ENCODE results near the gene NR3C1.

The NR3C1 gene

DNA sequence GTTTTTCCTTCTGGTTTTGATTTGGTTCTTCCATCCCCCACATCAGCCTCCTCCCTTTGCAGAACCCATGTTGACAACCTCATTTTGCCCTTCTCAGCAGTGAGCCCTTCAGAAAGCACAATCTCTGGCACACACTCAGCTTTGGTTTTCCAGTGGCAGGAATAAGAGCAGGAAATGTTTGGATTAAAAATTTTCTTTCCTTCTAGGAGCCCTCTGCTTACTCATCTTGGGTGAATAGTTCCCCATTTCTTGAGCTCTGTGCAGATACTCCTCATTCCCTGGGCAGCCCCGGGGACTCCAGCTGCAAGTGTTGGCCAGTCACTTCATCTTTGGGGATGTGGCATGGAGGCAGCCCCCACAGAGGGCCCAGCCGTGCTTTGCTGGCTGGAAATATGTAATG is 170.5 kb downstream of the NR3C1 start:
- Histone ChIP-seq H2AFZ (ENCODE audit: low read length) (no peak overlapping the region), H3F3A (ENCODE audit: insufficient read depth, low read length) (peaks cover 19% of the 10 kb centered on the region; the same call in 1 of the 2 replicates), H3K4me1 (ENCODE audit: low read length) (peaks cover 21% of the 10 kb centered on the region), H3K9ac (ENCODE audit: low read length) (no peak overlapping the region), H3K79me2 (ENCODE audit: low read length) (no peaks in the 10 kb centered on the region), H3K9me3 (replicated peaks; ENCODE audit: insufficient read depth, low read length) (no peaks in the 10 kb centered on the region), H4K20me1 (ENCODE audit: insufficient read depth, low read length) (no peaks in the 10 kb centered on the region), H3K9me2 (replicated peaks; ENCODE audit: insufficient read depth, low read length) (no peaks in the 10 kb centered on the region), H3K4me3 (ENCODE audit: low read length) (no peak overlapping the region), H3K4me2 (ENCODE audit: low read depth, low read length) (no peak overlapping the region), H3K36me3 (replicated peaks; ENCODE audit: insufficient read depth, low read length) (no peaks in the 10 kb centered on the region), H3K27me3 (replicated peaks; ENCODE audit: insufficient read depth, low read length) (no peaks in the 10 kb centered on the region), H3K27ac (ENCODE audit: low read length) (no peak overlapping the region)
- TF ChIP-seq EZH2 (optimal IDR thresholded peaks at IDR 0.05; ENCODE audit: low read depth, low read length), result no peak
- TF ChIP-seq, protein P1, sequence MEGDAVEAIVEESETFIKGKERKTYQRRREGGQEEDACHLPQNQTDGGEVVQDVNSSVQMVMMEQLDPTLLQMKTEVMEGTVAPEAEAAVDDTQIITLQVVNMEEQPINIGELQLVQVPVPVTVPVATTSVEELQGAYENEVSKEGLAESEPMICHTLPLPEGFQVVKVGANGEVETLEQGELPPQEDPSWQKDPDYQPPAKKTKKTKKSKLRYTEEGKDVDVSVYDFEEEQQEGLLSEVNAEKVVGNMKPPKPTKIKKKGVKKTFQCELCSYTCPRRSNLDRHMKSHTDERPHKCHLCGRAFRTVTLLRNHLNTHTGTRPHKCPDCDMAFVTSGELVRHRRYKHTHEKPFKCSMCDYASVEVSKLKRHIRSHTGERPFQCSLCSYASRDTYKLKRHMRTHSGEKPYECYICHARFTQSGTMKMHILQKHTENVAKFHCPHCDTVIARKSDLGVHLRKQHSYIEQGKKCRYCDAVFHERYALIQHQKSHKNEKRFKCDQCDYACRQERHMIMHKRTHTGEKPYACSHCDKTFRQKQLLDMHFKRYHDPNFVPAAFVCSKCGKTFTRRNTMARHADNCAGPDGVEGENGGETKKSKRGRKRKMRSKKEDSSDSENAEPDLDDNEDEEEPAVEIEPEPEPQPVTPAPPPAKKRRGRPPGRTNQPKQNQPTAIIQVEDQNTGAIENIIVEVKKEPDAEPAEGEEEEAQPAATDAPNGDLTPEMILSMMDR (IDR thresholded peaks at IDR 0.05; ENCODE audit: low read length), result no peak
- TF ChIP-seq EZH2phosphoT487 (IDR thresholded peaks at IDR 0.05; ENCODE audit: low read length), result no peak
- DNase-seq, result no peak

DNA sequence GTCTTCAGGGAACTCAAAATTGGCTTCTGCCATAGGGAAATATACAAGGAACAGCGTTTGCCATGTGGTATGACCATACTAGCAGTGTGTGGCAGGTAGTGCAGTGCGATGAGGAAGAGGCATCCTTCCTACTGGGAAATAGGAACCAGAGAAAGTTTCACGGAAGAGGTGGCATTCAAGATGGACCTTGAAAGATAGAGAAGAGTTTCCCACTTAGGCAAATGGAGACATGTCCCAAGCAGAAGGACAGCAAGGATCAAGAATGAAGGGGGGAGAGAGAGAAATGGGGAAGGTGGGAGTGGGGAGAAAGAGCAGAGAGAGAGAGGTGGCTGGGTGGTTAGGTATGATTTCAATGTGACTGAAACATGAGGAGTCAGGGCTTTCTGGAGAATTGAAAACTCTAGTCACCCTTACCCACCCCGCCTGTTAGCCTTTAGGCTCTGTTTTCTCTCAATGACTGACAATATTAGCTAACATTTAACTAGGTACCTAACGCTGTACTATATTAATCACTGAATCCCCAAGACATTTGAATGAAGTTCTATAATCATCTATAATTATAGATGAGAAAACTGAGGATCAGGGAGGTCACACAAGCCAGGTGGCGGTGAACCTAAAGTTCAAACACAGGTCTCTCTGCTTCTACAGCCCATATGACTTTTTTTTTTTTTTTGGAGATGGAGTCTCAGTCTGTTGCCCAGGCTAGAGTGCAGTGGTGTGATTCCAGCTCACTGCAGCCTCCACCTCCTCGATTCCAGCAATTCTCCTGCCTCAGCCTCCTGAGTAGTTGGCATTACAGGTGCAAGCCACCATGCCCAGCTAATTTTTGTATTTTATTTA is 171.3 kb downstream of the NR3C1 start:
- Histone ChIP-seq H3K4me2 (ENCODE audit: low read depth, low read length) (no peak overlapping the region), H3K36me3 (replicated peaks; ENCODE audit: insufficient read depth, low read length) (no peaks in the 10 kb centered on the region), H3K27me3 (replicated peaks; ENCODE audit: insufficient read depth, low read length) (no peaks in the 10 kb centered on the region), H3K4me1 (ENCODE audit: low read length) (peaks cover 21% of the 10 kb centered on the region), H2AFZ (ENCODE audit: low read length) (no peak overlapping the region), H3K4me3 (ENCODE audit: low read length) (no peak overlapping the region), H3K9me2 (replicated peaks; ENCODE audit: insufficient read depth, low read length) (no peaks in the 10 kb centered on the region), H3F3A (ENCODE audit: insufficient read depth, low read length) (peaks cover 19% of the 10 kb centered on the region; the same call in 1 of the 2 replicates), H3K9ac (ENCODE audit: low read length) (no peak overlapping the region), H4K20me1 (ENCODE audit: insufficient read depth, low read length) (no peaks in the 10 kb centered on the region), H3K9me3 (replicated peaks; ENCODE audit: insufficient read depth, low read length) (no peaks in the 10 kb centered on the region), H3K27ac (ENCODE audit: low read length) (no peak overlapping the region), H3K79me2 (ENCODE audit: low read length) (no peaks in the 10 kb centered on the region)
- TF ChIP-seq EZH2phosphoT487 (IDR thresholded peaks at IDR 0.05; ENCODE audit: low read length) (no peak), EZH2 (optimal IDR thresholded peaks at IDR 0.05; ENCODE audit: low read depth, low read length) (no peak)
- TF ChIP-seq, protein P1 (IDR thresholded peaks at IDR 0.05; ENCODE audit: low read length), result no peak
- DNase-seq, result no peak

GRCh38 chr5:143231416-143231815 is 172.1 kb downstream of the NR3C1 start:
- H3K27me3 ChIP-seq (replicated peaks; ENCODE audit: insufficient read depth, low read length), result no peaks in the 10 kb centered on the region
- H3K79me2 ChIP-seq (ENCODE audit: low read length), result no peaks in the 10 kb centered on the region
- H3F3A ChIP-seq (ENCODE audit: insufficient read depth, low read length), result peaks cover 19% of the 10 kb centered on the region; the same call in 1 of the 2 replicates
- H3K4me2 ChIP-seq (ENCODE audit: low read depth, low read length), result no peak overlapping the region
- DNase-seq, result no peak
- no peak overlapping the region for H3K4me3 ChIP-seq (ENCODE audit: low read length)
- no peaks in the 10 kb centered on the region for H3K36me3 ChIP-seq (replicated peaks; ENCODE audit: insufficient read depth, low read length)
- no peak overlapping the region for H3K27ac ChIP-seq (ENCODE audit: low read length)
- H4K20me1 ChIP-seq (ENCODE audit: insufficient read depth, low read length), result no peaks in the 10 kb centered on the region
- no peaks in the 10 kb centered on the region for H3K9me2 ChIP-seq (replicated peaks; ENCODE audit: insufficient read depth, low read length)
- TF ChIP-seq, protein P1 (IDR thresholded peaks at IDR 0.05; ENCODE audit: low read length), result no peak
- no peak for TF ChIP-seq EZH2phosphoT487 (IDR thresholded peaks at IDR 0.05; ENCODE audit: low read length)
- no peak for TF ChIP-seq EZH2 (optimal IDR thresholded peaks at IDR 0.05; ENCODE audit: low read depth, low read length)
- H3K4me1 ChIP-seq (ENCODE audit: low read length), result peaks cover 21% of the 10 kb centered on the region
- H3K9me3 ChIP-seq (replicated peaks; ENCODE audit: insufficient read depth, low read length), result no peaks in the 10 kb centered on the region
- no peak overlapping the region for H2AFZ ChIP-seq (ENCODE audit: low read length)
- no peak overlapping the region for H3K9ac ChIP-seq (ENCODE audit: low read length)
